K562 (cell line): ENCODE measurements around the gene MINK1. TPM values are rescaled to one million over a fixed set of nuclear protein-coding genes. Genes with fewer than 3 reads are reported as not detected.
A peak's percentile ranks its signal among the peaks of the same experiment; 100 is the strongest.

ENCODE experiments used
- ATAC-seq: fragments of 200-7000 bp; cut with Tn5 transposase; 3 replicates; pipeline ENCODE4 v1.9.1; 2020; ENCODE audit warnings: moderate library complexity
- BruUV-seq: library from RNA; stranded (reverse); fragments of 400-500 nt; replicated peaks from 2 replicates; lab custom pipeline; 2021; lab: Mats Ljungman, UMichigan
- CTCF ChIA-PET: fragments of 300-600 bp; formaldehyde crosslinking; extraction: SDS; loops from one replicate; lab custom pipeline; 2021; ENCODE audit warnings: low intra/inter-chr PET ratio; lab: Yijun Ruan, JAX
- POLR2A ChIA-PET: fragments of 300-600, 350-650 bp; sonication (Branson Sonifier 250); formaldehyde crosslinking; extraction: SDS; loops from one replicate; lab custom pipeline; 2021; ENCODE audit warnings: antibody characterized with exemption, inconsistent platforms; lab: Yijun Ruan, JAX
- DNase-seq, 4 experiments: peaks; one replicate each; pipeline versions ENCODE4 v3.0.0 to v3.0.0-alpha.2; 2011 to 2018; ENCODE audit warnings: low spot score in 3 of 4, mixed read lengths in 3 of 4; ENCODE audit errors: extremely low read depth in 1 of 4
- FAIRE-seq: peaks from 2 replicates; lab custom pipeline; 2011; peaks lifted over from hg19 to GRCh38; lab: Jason Lieb, UNC
- H2AFZ ChIP-seq: 2 replicates; pipeline ENCODE4 v1.6.0; 2011; ENCODE audit warnings: low read depth, low read length, control low read depth, inconsistent platforms
- H3K27ac ChIP-seq: fragments of 200-600 bp; 3 replicates; pipeline ENCODE4 v1.8.0; 2011; ENCODE audit warnings: low read depth, mild to moderate bottlenecking, control low read depth, inconsistent platforms, low read length, moderate library complexity, mixed read lengths; ENCODE audit errors: extremely low read depth
- H3K27me3 ChIP-seq, 2 experiments: fragments of 300-600 bp in 1 of 2; 2 replicates in 1 of 2; 3 replicates in 1 of 2; pipeline versions ENCODE4 v1.6.0 to v1.8.0; 2011; ENCODE audit warnings: inconsistent platforms in 2 of 2, low read length in 2 of 2, mild to moderate bottlenecking in 1 of 2, mixed read lengths in 1 of 2, moderate library complexity in 1 of 2; ENCODE audit not compliant: control insufficient read depth in 2 of 2, insufficient read depth in 2 of 2
- H3K36me3 ChIP-seq: fragments of 300-600 bp; 3 replicates; pipeline ENCODE4 v1.8.0; 2011; ENCODE audit warnings: mild to moderate bottlenecking, low read length, inconsistent platforms; ENCODE audit not compliant: control insufficient read depth, insufficient read depth
- H3K4me1 ChIP-seq, 2 experiments: fragments of 200-600 bp in 1 of 2; replicated peaks in 1 of 2; 2 replicates in 1 of 2; 3 replicates in 1 of 2; pipeline versions ENCODE4 v1.5.1 to v1.8.0; 2011; ENCODE audit warnings: inconsistent platforms in 2 of 2, low read length in 2 of 2, mild to moderate bottlenecking in 1 of 2, mixed read lengths in 1 of 2, moderate library complexity in 1 of 2; ENCODE audit not compliant: control insufficient read depth in 2 of 2, insufficient read depth in 2 of 2
- H3K4me2 ChIP-seq: 2 replicates; pipeline ENCODE4 v1.6.1; 2011; ENCODE audit warnings: low read length, control low read depth, inconsistent platforms, mixed read lengths; ENCODE audit not compliant: insufficient read depth
- H3K4me3 ChIP-seq: fragments of 200-600 bp; sonication (generic), shearing (Covaris generic); 2 replicates; pipeline ENCODE4 v1.5.1; 2016; ENCODE audit warnings: control low read depth, inconsistent platforms
- H3K79me2 ChIP-seq: fragments of 200-600 bp; 3 replicates; pipeline ENCODE4 v1.8.0; 2011; ENCODE audit warnings: low read length, inconsistent platforms; ENCODE audit not compliant: control insufficient read depth, insufficient read depth
- H3K9ac ChIP-seq, 2 experiments: 2 replicates each; pipeline versions ENCODE4 v1.6.0 to v1.6.1; 2011; ENCODE audit warnings: low read depth in 2 of 2, low read length in 2 of 2, control low read depth in 1 of 2, inconsistent platforms in 1 of 2, mild to moderate bottlenecking in 1 of 2, mixed read lengths in 1 of 2; ENCODE audit not compliant: insufficient read depth in 1 of 2
- H3K9me1 ChIP-seq: one replicate; pipeline ENCODE4 v1.6.0; 2011; ENCODE audit warnings: inconsistent platforms, mild to moderate bottlenecking, low read length, moderate library complexity; ENCODE audit not compliant: control insufficient read depth, insufficient read depth
- H3K9me3 ChIP-seq: replicated peaks from 2 replicates; pipeline ENCODE4 v1.5.1; 2011; ENCODE audit warnings: low read depth, low read length, inconsistent platforms; ENCODE audit not compliant: control insufficient read depth, insufficient read depth
- H4K20me1 ChIP-seq: replicated peaks from 2 replicates; pipeline ENCODE4 v1.6.1; 2011; ENCODE audit warnings: low read length, inconsistent platforms, mixed read lengths; ENCODE audit not compliant: control insufficient read depth, insufficient read depth
- SAP30 ChIP-seq: fragments of 200-600 bp; sonication (generic); IDR thresholded peaks from 2 replicates; pipeline ENCODE4 v1.6.1; 2012; ENCODE audit warnings: borderline replicate concordance, low read depth, mild to moderate bottlenecking, moderate library complexity, low read length, control low read depth, inconsistent platforms; ENCODE audit not compliant: insufficient read depth, poor library complexity, severe bottlenecking
- WGBS: fragments of 100-300 bp; shearing (Covaris generic); methylation state at CpG from one replicate; pipeline ENCODE4 v1.1.6; 2016; ENCODE audit warnings: low coverage, mixed read lengths; ENCODE audit not compliant: insufficient coverage; ENCODE audit errors: missing lambda C conversion rate; 5-methylcytosine and 5-hydroxymethylcytosine counted together
- in situ Hi-C: fragments of 300-500 bp; cut with MboI; formaldehyde crosslinking; loops from 4 replicates; pipeline ENCODE4 v1.15.0; 2018; ENCODE audit warnings: inconsistent platforms, mixed read lengths
- intact Hi-C: fragments of 100-400 bp; cut with micrococcal nuclease; formaldehyde crosslinking; loops from 2 replicates; pipeline ENCODE4 v1.14.2; 2022
- polyA plus RNA-seq, 8 experiments: library from polyadenylated mRNA; depleted of rRNA in 4 of 8; stranded (reverse) in 5 of 8; unstranded in 3 of 8; fragments of >200 nt; fragmentation: Nextera tagmentation in 2 of 8; fragmentation: Illumina TruSeq in 1 of 8; extraction: Ambion mirVana in 2 of 8; extraction: Trizol in 1 of 8; gene quantifications; 2 replicates each; pipeline versions ENCODE4 v1.2.1 to v1.2.3, GENCODE V29; 2011 to 2014; ENCODE audit warnings: inconsistent platforms in 1 of 8, missing spikeins in 1 of 8
- total RNA-seq, 7 experiments: library from RNA; depleted of rRNA in 6 of 7; stranded (reverse); fragments of >200 nt in 6 of 7; fragmentation: Illumina TruSeq in 2 of 7; extraction: Trizol in 2 of 7; gene quantifications; 2 replicates each; pipeline versions ENCODE4 v1.2.1 to v1.2.3, GENCODE V29; 2011 to 2021; ENCODE audit warnings: low replicate concordance in 1 of 7
- TF ChIP-seq, protein P1 (sequence below): IDR thresholded peaks from 2 replicates; pipeline ENCODE4 v1.6.1; 2011; ENCODE audit warnings: borderline replicate concordance, low read depth, mild to moderate bottlenecking, moderate library complexity, low read length; ENCODE audit not compliant: insufficient read depth, poor library complexity, severe bottlenecking
- TF ChIP-seq, protein P2 (sequence below), 3 experiments: IDR thresholded peaks in 2 of 3; conservative IDR thresholded peaks in 1 of 3; 2 replicates each; pipeline ENCODE4 v1.5.1; 2011 to 2012; ENCODE audit warnings: low read length in 3 of 3, mild to moderate bottlenecking in 3 of 3, control low read depth in 2 of 3, improper control_type of control experiment in 1 of 3, inconsistent platforms in 1 of 3, low read depth in 1 of 3, mixed read lengths in 1 of 3, moderate library complexity in 1 of 3; ENCODE audit not compliant: insufficient read depth in 2 of 3

Gene MINK1
- total and polyA plus RNA-seq, 9 of the 15 experiments (the other 6 are each of a cell fraction or from before 2014, with no cell fraction given): 0.11 to 54.2 (median 14.9) TPM

DNA sequence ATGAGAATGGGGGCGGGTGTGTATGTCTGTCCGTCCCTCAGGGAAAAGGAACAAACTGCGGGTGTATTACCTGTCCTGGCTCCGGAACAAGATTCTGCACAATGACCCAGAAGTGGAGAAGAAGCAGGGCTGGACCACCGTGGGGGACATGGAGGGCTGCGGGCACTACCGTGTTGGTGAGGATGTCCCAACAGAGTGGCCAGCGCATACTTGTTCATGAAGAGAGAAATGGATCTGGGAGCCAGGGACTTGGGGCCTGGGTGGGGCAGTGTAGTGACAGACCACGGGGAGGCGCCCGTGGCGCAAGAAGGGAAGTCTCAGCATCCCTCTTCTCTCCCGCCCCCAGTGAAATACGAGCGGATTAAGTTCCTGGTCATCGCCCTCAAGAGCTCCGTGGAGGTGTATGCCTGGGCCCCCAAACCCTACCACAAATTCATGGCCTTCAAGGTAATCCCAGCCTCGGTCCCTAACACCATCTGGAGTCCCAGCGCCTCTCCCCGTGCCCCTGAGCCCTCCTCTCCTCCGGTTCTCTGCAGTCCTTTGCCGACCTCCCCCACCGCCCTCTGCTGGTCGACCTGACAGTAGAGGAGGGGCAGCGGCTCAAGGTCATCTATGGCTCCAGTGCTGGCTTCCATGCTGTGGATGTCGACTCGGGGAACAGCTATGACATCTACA lies 62.7 kb downstream of the MINK1 start (continued):
- TF ChIP-seq, protein P1, sequence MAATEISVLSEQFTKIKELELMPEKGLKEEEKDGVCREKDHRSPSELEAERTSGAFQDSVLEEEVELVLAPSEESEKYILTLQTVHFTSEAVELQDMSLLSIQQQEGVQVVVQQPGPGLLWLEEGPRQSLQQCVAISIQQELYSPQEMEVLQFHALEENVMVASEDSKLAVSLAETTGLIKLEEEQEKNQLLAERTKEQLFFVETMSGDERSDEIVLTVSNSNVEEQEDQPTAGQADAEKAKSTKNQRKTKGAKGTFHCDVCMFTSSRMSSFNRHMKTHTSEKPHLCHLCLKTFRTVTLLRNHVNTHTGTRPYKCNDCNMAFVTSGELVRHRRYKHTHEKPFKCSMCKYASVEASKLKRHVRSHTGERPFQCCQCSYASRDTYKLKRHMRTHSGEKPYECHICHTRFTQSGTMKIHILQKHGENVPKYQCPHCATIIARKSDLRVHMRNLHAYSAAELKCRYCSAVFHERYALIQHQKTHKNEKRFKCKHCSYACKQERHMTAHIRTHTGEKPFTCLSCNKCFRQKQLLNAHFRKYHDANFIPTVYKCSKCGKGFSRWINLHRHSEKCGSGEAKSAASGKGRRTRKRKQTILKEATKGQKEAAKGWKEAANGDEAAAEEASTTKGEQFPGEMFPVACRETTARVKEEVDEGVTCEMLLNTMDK: peak; percentile 23

DNA sequence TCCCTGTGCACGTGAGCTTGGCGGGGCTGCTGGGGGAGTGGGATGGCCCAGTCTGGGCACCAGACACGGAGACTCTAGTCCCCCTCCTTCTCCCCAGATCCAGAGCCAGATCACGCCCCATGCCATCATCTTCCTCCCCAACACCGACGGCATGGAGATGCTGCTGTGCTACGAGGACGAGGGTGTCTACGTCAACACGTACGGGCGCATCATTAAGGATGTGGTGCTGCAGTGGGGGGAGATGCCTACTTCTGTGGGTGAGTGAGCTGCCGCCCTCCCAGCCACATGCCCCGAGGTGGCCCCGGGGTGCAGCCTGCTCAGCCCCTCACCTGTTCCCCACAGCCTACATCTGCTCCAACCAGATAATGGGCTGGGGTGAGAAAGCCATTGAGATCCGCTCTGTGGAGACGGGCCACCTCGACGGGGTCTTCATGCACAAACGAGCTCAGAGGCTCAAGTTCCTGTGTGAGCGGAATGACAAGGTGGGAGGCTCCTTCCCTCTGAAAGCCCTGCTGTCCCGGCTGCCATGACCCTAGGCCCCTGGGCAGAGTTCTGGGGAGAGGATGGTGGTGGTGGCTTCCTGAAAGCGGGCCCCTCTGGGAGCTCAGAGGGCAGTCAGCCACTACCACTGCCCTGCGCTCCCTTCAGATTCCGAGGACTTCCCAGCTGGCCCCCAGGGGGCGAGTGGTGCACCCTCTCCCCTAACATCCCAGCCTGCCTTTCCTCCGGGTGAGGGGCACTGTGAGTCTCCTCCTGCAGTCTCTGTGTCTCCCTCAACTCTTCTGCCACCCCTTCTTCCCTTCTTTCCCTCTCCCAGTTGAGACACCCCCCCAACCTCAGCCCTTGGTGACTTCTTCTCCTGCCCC lies 63.4 kb downstream of the MINK1 start:
- 85% methylated on average over 13 of the region's 27 CpGs for WGBS
- CTCF ChIA-PET: no interaction called here
- Histone ChIP-seq H3K9ac (no peak overlapping the region), H3K9me1 (no peaks in the 10 kb centered on the region), H3K4me1 (peaks cover 0 to 18% of the 10 kb centered on the region in 2 experiments; a peak in 2 of 5 replicates), H3K27me3 (no peaks in the 10 kb centered on the region), H3K4me3 (no peak overlapping the region), H3K79me2 (no peaks in the 10 kb centered on the region), H3K36me3 (peaks cover 50% of the 10 kb centered on the region; the same call in 2 of the 3 replicates), H4K20me1 (no peaks in the 10 kb centered on the region), H2AFZ (no peak overlapping the region), H3K27ac (no peak overlapping the region), H3K9me3 (no peaks in the 10 kb centered on the region), H3K4me2 (no peak overlapping the region)
- POLR2A ChIA-PET: interaction anchor here (0.7 kb wide), 1 partner anchor 1255 kb away, joined by 3 read pairs; no protein-coding TSS in a partner anchor
- intact Hi-C loops: no loop called here
- DNase-seq (no peak), ATAC-seq (no peak), FAIRE-seq (no peak)
- BruUV-seq: no TSS peak
- TF ChIP-seq, protein P2, sequence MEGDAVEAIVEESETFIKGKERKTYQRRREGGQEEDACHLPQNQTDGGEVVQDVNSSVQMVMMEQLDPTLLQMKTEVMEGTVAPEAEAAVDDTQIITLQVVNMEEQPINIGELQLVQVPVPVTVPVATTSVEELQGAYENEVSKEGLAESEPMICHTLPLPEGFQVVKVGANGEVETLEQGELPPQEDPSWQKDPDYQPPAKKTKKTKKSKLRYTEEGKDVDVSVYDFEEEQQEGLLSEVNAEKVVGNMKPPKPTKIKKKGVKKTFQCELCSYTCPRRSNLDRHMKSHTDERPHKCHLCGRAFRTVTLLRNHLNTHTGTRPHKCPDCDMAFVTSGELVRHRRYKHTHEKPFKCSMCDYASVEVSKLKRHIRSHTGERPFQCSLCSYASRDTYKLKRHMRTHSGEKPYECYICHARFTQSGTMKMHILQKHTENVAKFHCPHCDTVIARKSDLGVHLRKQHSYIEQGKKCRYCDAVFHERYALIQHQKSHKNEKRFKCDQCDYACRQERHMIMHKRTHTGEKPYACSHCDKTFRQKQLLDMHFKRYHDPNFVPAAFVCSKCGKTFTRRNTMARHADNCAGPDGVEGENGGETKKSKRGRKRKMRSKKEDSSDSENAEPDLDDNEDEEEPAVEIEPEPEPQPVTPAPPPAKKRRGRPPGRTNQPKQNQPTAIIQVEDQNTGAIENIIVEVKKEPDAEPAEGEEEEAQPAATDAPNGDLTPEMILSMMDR (IDR thresholded peaks at IDR 0.05 in 2 of 3, conservative IDR thresholded peaks at IDR 0.05 in 1 of 3; ENCODE audit: insufficient read depth in 2 of 3, low read depth in 1 of 3, low read length in 3 of 3): 0 out of 6 replicates have a peak, but pooled peaks of 1 of the 3 experiments have one; percentile 3
- TF ChIP-seq SAP30: no peak
- in situ Hi-C loops: no loop called here
